K562 (cell line): Measurements from ENCODE around the gene BCL2L15. TPM values are rescaled to one million over a fixed set of nuclear protein-coding genes. Genes with fewer than 3 reads are reported as not detected.

ENCODE experiments used
- AFF1 ChIP-seq, 2 experiments: fragments of 450-650 bp; IDR thresholded peaks; 2 replicates each; pipeline ENCODE4 v1.6.1; 2018; ENCODE audit warnings: mild to moderate bottlenecking in 2 of 2, low read depth in 1 of 2; ENCODE audit not compliant: partially characterized antibody in 2 of 2
- CHD2 ChIP-seq: IDR thresholded peaks from 2 replicates; pipeline ENCODE4 v1.6.1; 2011; ENCODE audit warnings: low read depth, low read length
- E2F1 ChIP-seq: sonication (generic); formaldehyde crosslinking; IDR thresholded peaks from 2 replicates; pipeline ENCODE4 v1.8.1; 2023; ENCODE audit warnings: mild to moderate bottlenecking, missing genetic modification reagents, moderate library complexity
- E4F1 ChIP-seq: fragments of 250-450 bp; sonication (Bioruptor Pico); IDR thresholded peaks from 2 replicates; pipeline ENCODE4 v1.5.0; 2021; ENCODE audit warnings: mild to moderate bottlenecking, borderline replicate concordance
- GATA2 ChIP-seq: sonication (generic); formaldehyde crosslinking; IDR thresholded peaks from 2 replicates; pipeline ENCODE4 v1.4.0; 2020; ENCODE audit warnings: mild to moderate bottlenecking, missing genetic modification reagents
- JUND ChIP-seq, 2 experiments: IDR thresholded peaks; 2 replicates in 1 of 2; 3 replicates in 1 of 2; pipeline ENCODE4 v1.6.1; 2011; ENCODE audit warnings: borderline replicate concordance in 2 of 2, low read depth in 2 of 2, low read length in 2 of 2, improper control_type of control experiment in 1 of 2, missing biosample characterization in 1 of 2, missing genetic modification characterization in 1 of 2, missing genetic modification reagents in 1 of 2
- KLF10 ChIP-seq: fragments of 250-450 bp; sonication (Bioruptor Pico); IDR thresholded peaks from 2 replicates; pipeline ENCODE4 v1.6.1; 2021; ENCODE audit warnings: matching md5 sums
- MYBL2 ChIP-seq, 2 experiments: fragments of 450-650 bp in 1 of 2; sonication (generic) in 1 of 2; formaldehyde crosslinking in 1 of 2; IDR thresholded peaks; 2 replicates each; pipeline versions ENCODE4 v1.6.1 to v1.8.1; 2017 to 2022; ENCODE audit warnings: borderline replicate concordance in 1 of 2, inconsistent platforms in 1 of 2, low read depth in 1 of 2, mild to moderate bottlenecking in 1 of 2, missing genetic modification reagents in 1 of 2, moderate library complexity in 1 of 2
- PHF20 ChIP-seq: fragments of 450-650 bp; IDR thresholded peaks from 2 replicates; pipeline ENCODE4 v1.6.1; 2018; ENCODE audit not compliant: partially characterized antibody
- POLR3G ChIP-seq: IDR thresholded peaks from 2 replicates; pipeline ENCODE4 v1.6.1; 2011; ENCODE audit not compliant: insufficient read length, insufficient replicate concordance; ENCODE audit errors: extremely low read depth
- ZNF184 ChIP-seq: sonication (generic); formaldehyde crosslinking; IDR thresholded peaks from 2 replicates; pipeline ENCODE4 v1.5.0; 2020; ENCODE audit warnings: missing genetic modification reagents
- ZNF217 ChIP-seq: sonication (generic); formaldehyde crosslinking; IDR thresholded peaks from 2 replicates; pipeline ENCODE4 v1.8.0; 2022; ENCODE audit warnings: mild to moderate bottlenecking, missing genetic modification reagents
- ZNF23 ChIP-seq: fragments of 250-450 bp; sonication (Bioruptor Pico); IDR thresholded peaks from 2 replicates; pipeline ENCODE4 v1.4.0; 2020; ENCODE audit warnings: mild to moderate bottlenecking
- ZNF274 ChIP-seq: IDR thresholded peaks from 2 replicates; pipeline ENCODE4 v1.6.1; 2011; ENCODE audit warnings: low read depth, mild to moderate bottlenecking, low read length, moderate library complexity, borderline replicate concordance
- ZNF280B ChIP-seq: fragments of 250-450 bp; sonication (Bioruptor Pico); IDR thresholded peaks from 2 replicates; pipeline ENCODE4 v1.5.1; 2021; ENCODE audit warnings: mild to moderate bottlenecking
- ZNF830 ChIP-seq: fragments of 250-450 bp; sonication (Bioruptor Pico); IDR thresholded peaks from 2 replicates; pipeline ENCODE4 v1.5.0; 2021; ENCODE audit warnings: mild to moderate bottlenecking
- polyA plus RNA-seq, 8 experiments: library from polyadenylated mRNA; depleted of rRNA in 4 of 8; stranded (reverse) in 5 of 8; unstranded in 3 of 8; fragments of >200 nt; fragmentation: Nextera tagmentation in 2 of 8; fragmentation: Illumina TruSeq in 1 of 8; extraction: Ambion mirVana in 2 of 8; extraction: Trizol in 1 of 8; gene quantifications; 2 replicates each; pipeline versions ENCODE4 v1.2.1 to v1.2.3, GENCODE V29; 2011 to 2014; ENCODE audit warnings: inconsistent platforms in 1 of 8, missing spikeins in 1 of 8
- total RNA-seq, 7 experiments: library from RNA; depleted of rRNA in 6 of 7; stranded (reverse); fragments of >200 nt in 6 of 7; fragmentation: Illumina TruSeq in 2 of 7; extraction: Trizol in 2 of 7; gene quantifications; 2 replicates each; pipeline versions ENCODE4 v1.2.1 to v1.2.3, GENCODE V29; 2011 to 2021; ENCODE audit warnings: low replicate concordance in 1 of 7

BCL2L15 gene
- total and polyA plus RNA-seq, 9 of the 15 experiments (the other 6 are each of a cell fraction or from before 2014, with no cell fraction given) = 0.06 to 0.42 (median 0.28) TPM; not detected in 1

GRCh38 chr1:113928941-113929749 is 41.8 kb upstream of the BCL2L15 start, which contains the start of gene HIPK1 (continued):
- TF ChIP-seq E4F1 (no peak), ZNF217 (CRISPR knock-in tag) (no peak), MYBL2 (IDR thresholded peaks at IDR 0.05; ENCODE audit: low read depth) (no peak), MYBL2 (CRISPR knock-in tag; IDR thresholded peaks at IDR 0.05; ENCODE audit: borderline replicate concordance) (no peak), AFF1 (IDR thresholded peaks at IDR 0.05; ENCODE audit: low read depth in 1 of 2, partially characterized antibody in 2 of 2) (peak; percentile 63 to 81), ZNF274 (no peak), ZNF184 (CRISPR knock-in tag) (no peak), PHF20 (peak; percentile 89), POLR3G (no peak), ZNF830 (CRISPR knock-in tag) (no peak), E2F1 (peak; percentile 90), JUND (IDR thresholded peaks at IDR 0.05; ENCODE audit: borderline replicate concordance, low read depth, low read length) (peak; percentile 62), JUND (tag; IDR thresholded peaks at IDR 0.05; ENCODE audit: borderline replicate concordance, low read depth, low read length) (peak; percentile 88; the same call in 2 of the 3 replicates), ZNF23 (CRISPR knock-in tag) (no peak), CHD2 (peak; percentile 47; the same call in 1 of the 2 replicates), KLF10 (no peak), GATA2 (CRISPR knock-in tag) (no peak; the same call in 1 of the 2 replicates), ZNF280B (CRISPR knock-in tag) (no peak)
